SH-SY5Y (cell line): Measurements from ENCODE around the gene WRAP73.

Experiments used
- GATA2 ChIP-seq: IDR thresholded peaks from 2 replicates; pipeline ENCODE4 v1.6.1; 2011; ENCODE audit warnings: mild to moderate bottlenecking, low read depth, low read length
- GATA3 ChIP-seq: IDR thresholded peaks from 2 replicates; pipeline ENCODE4 v1.6.1; 2011; ENCODE audit warnings: low read depth, mild to moderate bottlenecking, low read length, moderate library complexity

DNA sequence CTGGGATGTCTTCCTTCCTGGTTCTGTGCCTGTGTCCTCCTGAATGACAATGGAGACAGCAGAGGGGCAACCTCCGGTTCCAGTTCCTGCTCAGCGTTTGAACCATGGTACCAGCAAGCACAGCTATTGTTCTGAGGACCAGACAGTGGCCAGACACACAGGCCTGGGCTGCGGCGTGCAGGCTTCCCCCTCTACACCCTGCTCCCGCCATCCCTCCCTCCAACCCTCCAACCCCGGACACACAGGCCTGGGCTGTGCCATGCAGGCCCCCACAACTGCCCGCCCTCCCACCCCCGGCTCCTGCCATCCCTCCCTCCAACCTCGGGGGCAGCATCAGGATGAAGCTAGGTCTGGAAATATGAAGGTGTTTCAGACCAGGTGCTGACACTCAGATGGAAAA is 33.0 kb downstream of the WRAP73 start:
- TF ChIP-seq GATA3 (no peak), GATA2 (no peak)
